Measurements from ENCODE around the gene PTPRE.

GRCh38 chr10:127860592-127860991, 46.3 kb upstream of the PTPRE start:
- TF ChIP-seq CTCF (IDR thresholded peaks at IDR 0.05) (no peak), POLR2A (IDR thresholded peaks at IDR 0.05) (no peak)

Data from body of pancreas (tissue), 4 donors.